Activated CD4-positive, alpha-beta memory T cell treated with anti-CD3 and anti-CD28 coated beads, Interleukin-2, amount 10 ng/mL, durations not matched to agents 7 days and 5 days (primary cell): ENCODE data around the gene FDXACB1. TPM values are rescaled to one million over a fixed set of nuclear protein-coding genes. Genes with fewer than 3 reads are reported as not detected.
"Not testable (repeated sequence)": the region's sequence is repeated elsewhere in the genome, so short reads cannot be mapped to it uniquely, and the experiment has no call there.

ENCODE experiments used
- CTCF ChIA-PET: fragments of 350-600 bp; sonication (Branson Sonifier 250); formaldehyde crosslinking; loops from one replicate; lab custom pipeline; 2021; ENCODE audit warnings: antibody characterized with exemption, inconsistent platforms; lab: Charles Lee
- POLR2A ChIA-PET: fragments of 350-600 bp; sonication (Branson Sonifier 250); formaldehyde crosslinking; loops from one replicate; lab custom pipeline; 2021; ENCODE audit warnings: antibody characterized with exemption; lab: Charles Lee
- DNase-seq: peaks from one replicate; pipeline ENCODE4 v3.0.0-alpha.2; 2020
- H3K27ac Mint-ChIP-seq: one replicate; pipeline ENCODE4 v1.8.0; 2021; ENCODE audit warnings: mild to moderate bottlenecking, mixed read lengths
- H3K27me3 Mint-ChIP-seq: one replicate; pipeline ENCODE4 v1.8.0; 2021; ENCODE audit warnings: mixed read lengths
- H3K36me3 Mint-ChIP-seq: one replicate; pipeline ENCODE4 v1.8.0; 2021; ENCODE audit warnings: low read depth, mixed read lengths
- H3K4me1 Mint-ChIP-seq: one replicate; pipeline ENCODE4 v1.8.0; 2021; ENCODE audit warnings: mixed read lengths
- H3K4me3 Mint-ChIP-seq: one replicate; pipeline ENCODE4 v1.8.0; 2021; ENCODE audit warnings: mild to moderate bottlenecking, mixed read lengths
- H3K9me3 Mint-ChIP-seq: one replicate; pipeline ENCODE4 v1.8.0; 2021; ENCODE audit warnings: mixed read lengths
- total RNA-seq, 2 experiments: library from RNA; stranded (reverse); gene quantifications; one replicate each; pipeline ENCODE4 v1.2.3, GENCODE V29; 2021

Gene FDXACB1
- total RNA-seq, 2 experiments from 2014 or later = 2.9 to 3.6 TPM

- no peak for DNase-seq
- Mint-ChIP-seq H3K4me1 (no peaks in the 10 kb centered on the region), H3K27ac (no peak overlapping the region), H3K4me3 (no peak overlapping the region), H3K27me3 (peaks cover 1% of the 10 kb centered on the region), H3K36me3 (no peaks in the 10 kb centered on the region), H3K9me3 (no peaks in the 10 kb centered on the region)
- ChIA-PET POLR2A (no interaction called here), CTCF (no interaction called here)
Observed at GRCh38 chr11:111886032-111886431, 7.1 kb upstream of the FDXACB1 start.

GRCh38 chr11:111885053-111885452, 6.1 kb upstream of the FDXACB1 start:
- POLR2A ChIA-PET = interaction anchor here (0.6 kb wide), 1 partner anchor 25 kb away, joined by 3 read pairs; no protein-coding TSS in a partner anchor
- CTCF ChIA-PET, H3K27me3 Mint-ChIP-seq, H3K4me1 Mint-ChIP-seq, H3K36me3 Mint-ChIP-seq, H3K9me3 Mint-ChIP-seq, DNase-seq, H3K27ac Mint-ChIP-seq, H3K4me3 Mint-ChIP-seq: not testable (repeated sequence)

- Mint-ChIP-seq H3K4me3 (no peak overlapping the region), H3K4me1 (peaks cover 22% of the 10 kb centered on the region), H3K27ac (no peak overlapping the region), H3K9me3 (no peaks in the 10 kb centered on the region), H3K36me3 (no peaks in the 10 kb centered on the region), H3K27me3 (no peaks in the 10 kb centered on the region)
- no peak for DNase-seq
- ChIA-PET CTCF (interaction anchor here (1.0 to 1.2 kb wide), 4 partner anchors 11 to 100 kb away, joined by 3 to 6 read pairs (median 4); partner anchors contain the start of gene ALG9), POLR2A (interaction anchor here (1.0 to 1.3 kb wide), 2 partner anchors 11 to 44 kb away, joined by 4 to 6 read pairs; partner anchors contain the start of gene ALG9)
Observed at GRCh38 chr11:111882202-111882601, 3.2 kb upstream of the FDXACB1 start.

- peaks cover 25% of the 10 kb centered on the region for H3K4me1 Mint-ChIP-seq
- no peaks in the 10 kb centered on the region for H3K27me3 Mint-ChIP-seq
- no peaks in the 10 kb centered on the region for H3K9me3 Mint-ChIP-seq
- peaks cover 4% of the 10 kb centered on the region for H3K36me3 Mint-ChIP-seq
- H3K4me3 Mint-ChIP-seq = peak overlapping the region; percentile 89
- no peak for DNase-seq
- POLR2A ChIA-PET = interaction anchor here (1.0 to 2.3 kb wide), 5 partner anchors 9 to 59 kb away, joined by 3 to 14 read pairs (median 3); partner anchors contain the start of gene ALG9
- peak overlapping the region; percentile 94 for H3K27ac Mint-ChIP-seq
- CTCF ChIA-PET = interaction anchor here (1.5 to 1.6 kb wide), 2 partner anchors 9 to 47 kb away, joined by 8 to 11 read pairs; partner anchors contain the start of gene ALG9
Observed at GRCh38 chr11:111879637-111879960, 634 bp upstream of the FDXACB1 start.

- peak overlapping the region; percentile 94 for H3K27ac Mint-ChIP-seq
- H3K36me3 Mint-ChIP-seq = peaks cover 4% of the 10 kb centered on the region
- CTCF ChIA-PET = interaction anchor here (0.6 to 1.5 kb wide), 5 partner anchors 9 to 206 kb away, joined by 3 to 7 read pairs (median 5); no protein-coding TSS in a partner anchor
- peak overlapping the region; percentile 89 for H3K4me3 Mint-ChIP-seq
- no peaks in the 10 kb centered on the region for H3K27me3 Mint-ChIP-seq
- H3K4me1 Mint-ChIP-seq = peaks cover 25% of the 10 kb centered on the region
- DNase-seq = no peak
- POLR2A ChIA-PET = interaction anchor here (1.2 to 1.5 kb wide), 2 partner anchors 104 to 196 kb away, joined by 3 to 4 read pairs; no protein-coding TSS in a partner anchor
- H3K9me3 Mint-ChIP-seq = no peaks in the 10 kb centered on the region
Observed at GRCh38 chr11:111878385-111878848, 548 bp downstream of the FDXACB1 start.

GRCh38 chr11:111871693-111872161, 7.2 kb downstream of the FDXACB1 start:
- Mint-ChIP-seq H3K4me3 (peak overlapping the region; percentile 91), H3K27me3 (no peaks in the 10 kb centered on the region), H3K4me1 (peaks cover 32% of the 10 kb centered on the region), H3K9me3 (no peaks in the 10 kb centered on the region), H3K36me3 (peaks cover 28% of the 10 kb centered on the region), H3K27ac (peak overlapping the region; percentile 76)
- ChIA-PET CTCF (interaction anchor here (0.7 to 3.4 kb wide), 17 partner anchors 8 to 1437 kb away, joined by 3 to 16 read pairs (median 4); partner anchors contain the start of genes CFAP68, NKAPD1 and PIH1D2), POLR2A (interaction anchor here (0.9 to 2.5 kb wide), 7 partner anchors 8 to 107 kb away, joined by 3 to 23 read pairs (median 6); partner anchors contain the start of genes C11orf52, CFAP68 and FDXACB1)
- DNase-seq = no peak

GRCh38 chr11:111870886-111871692, 7.9 kb downstream of the FDXACB1 start, which contains the start of gene ALG9:
Gene ALG9 (minus strand): TSS chr11:111871581. CDS start chr11:111871482, 99 bp downstream.
- H3K4me1 Mint-ChIP-seq = peaks cover 32% of the 10 kb centered on the region
- ChIA-PET POLR2A (interaction anchor here (0.9 to 2.5 kb wide), 9 partner anchors 9 to 106 kb away, joined by 3 to 23 read pairs (median 5); partner anchors contain the start of genes C11orf52, CFAP68, FDXACB1 and PPP2R1B), CTCF (interaction anchor here (0.6 to 3.4 kb wide), 22 partner anchors 9 to 1436 kb away, joined by 3 to 16 read pairs (median 4); partner anchors contain the start of genes CFAP68, NKAPD1 and PIH1D2)
- peaks cover 33% of the 10 kb centered on the region for H3K36me3 Mint-ChIP-seq
- no peaks in the 10 kb centered on the region for H3K27me3 Mint-ChIP-seq
- no peaks in the 10 kb centered on the region for H3K9me3 Mint-ChIP-seq
- peak within 1 kb of the TSS; percentile 85 for H3K27ac Mint-ChIP-seq
- DNase-seq = peak; percentile 89
- peak within 1 kb of the TSS; percentile 91 for H3K4me3 Mint-ChIP-seq

- peaks cover 32% of the 10 kb centered on the region for H3K4me1 Mint-ChIP-seq
- DNase-seq = no peak
- H3K4me3 Mint-ChIP-seq = peak overlapping the region; percentile 91
- peak overlapping the region; percentile 85 for H3K27ac Mint-ChIP-seq
- peaks cover 33% of the 10 kb centered on the region for H3K36me3 Mint-ChIP-seq
- no peaks in the 10 kb centered on the region for H3K27me3 Mint-ChIP-seq
- ChIA-PET POLR2A (interaction anchor here (0.9 to 2.5 kb wide), 6 partner anchors 9 to 105 kb away, joined by 3 to 23 read pairs (median 7); partner anchors contain the start of genes CFAP68, FDXACB1 and PPP2R1B), CTCF (interaction anchor here (0.6 to 3.4 kb wide), 13 partner anchors 9 to 1435 kb away, joined by 3 to 16 read pairs (median 4); partner anchors contain the start of genes CFAP68, NKAPD1 and PIH1D2)
- no peaks in the 10 kb centered on the region for H3K9me3 Mint-ChIP-seq
Observed at GRCh38 chr11:111870522-111870885, 8.5 kb downstream of the FDXACB1 start.

- DNase-seq = no peak
- Mint-ChIP-seq H3K27ac (no peak overlapping the region), H3K4me3 (no peak overlapping the region), H3K4me1 (peaks cover 32% of the 10 kb centered on the region), H3K36me3 (peaks cover 36% of the 10 kb centered on the region), H3K9me3 (no peaks in the 10 kb centered on the region), H3K27me3 (no peaks in the 10 kb centered on the region)
- CTCF ChIA-PET = interaction anchor here (0.6 to 3.4 kb wide), 10 partner anchors 9 to 267 kb away, joined by 3 to 16 read pairs (median 4); partner anchors contain the start of gene CFAP68
- POLR2A ChIA-PET = interaction anchor here (0.9 to 2.5 kb wide), 6 partner anchors 10 to 105 kb away, joined by 3 to 23 read pairs (median 7); partner anchors contain the start of genes CFAP68, FDXACB1 and PPP2R1B
Observed at GRCh38 chr11:111870113-111870512, 8.9 kb downstream of the FDXACB1 start.

GRCh38 chr11:111860257-111860656, 18.7 kb downstream of the FDXACB1 start:
- CTCF ChIA-PET = interaction anchor here (2.5 kb wide), 1 partner anchor 18 kb away, joined by 7 read pairs; no protein-coding TSS in a partner anchor
- no peak overlapping the region for H3K27ac Mint-ChIP-seq
- H3K27me3 Mint-ChIP-seq = no peaks in the 10 kb centered on the region
- H3K4me3 Mint-ChIP-seq = no peak overlapping the region
- no peak for DNase-seq
- H3K4me1 Mint-ChIP-seq = no peaks in the 10 kb centered on the region
- POLR2A ChIA-PET = interaction anchor here (1.2 kb wide), 1 partner anchor 67 kb away, joined by 3 read pairs; no protein-coding TSS in a partner anchor
- H3K9me3 Mint-ChIP-seq = no peaks in the 10 kb centered on the region
- H3K36me3 Mint-ChIP-seq = peaks cover 47% of the 10 kb centered on the region

- CTCF ChIA-PET = interaction anchor here (0.9 kb wide), 1 partner anchor 16 kb away, joined by 3 read pairs; the partner anchor contains the start of gene ALG9
- H3K4me1 Mint-ChIP-seq = no peaks in the 10 kb centered on the region
- no peak for DNase-seq
Observed at GRCh38 chr11:111855506-111855905, 23.5 kb downstream of the FDXACB1 start.

GRCh38 chr11:111852103-111852502, 26.9 kb downstream of the FDXACB1 start:
- peaks cover 44% of the 10 kb centered on the region for H3K36me3 Mint-ChIP-seq
- H3K4me1 Mint-ChIP-seq = no peaks in the 10 kb centered on the region
- POLR2A ChIA-PET = no interaction called here
- no peak overlapping the region for H3K27ac Mint-ChIP-seq
- H3K4me3 Mint-ChIP-seq = no peak overlapping the region
- H3K27me3 Mint-ChIP-seq = no peaks in the 10 kb centered on the region
- CTCF ChIA-PET = interaction anchor here (1.5 to 1.9 kb wide), 2 partner anchors 10 to 19 kb away, joined by 4 to 6 read pairs; no protein-coding TSS in a partner anchor
- H3K9me3 Mint-ChIP-seq = no peaks in the 10 kb centered on the region
- no peak for DNase-seq

More at GRCh38 chr11:111855506-111855905, 23.5 kb downstream of the FDXACB1 start:
- Mint-ChIP-seq H3K36me3 (peaks cover 50% of the 10 kb centered on the region), H3K27me3 (no peaks in the 10 kb centered on the region), H3K9me3 (no peaks in the 10 kb centered on the region), H3K4me3 (no peak overlapping the region), H3K27ac (no peak overlapping the region)
- POLR2A ChIA-PET = no interaction called here
